ACHN (cell line): ENCODE results near the gene SLC1A3.

Source experiments
- DNase-seq: peaks from one replicate; pipeline ENCODE4 v3.0.0-alpha.2; 2015
- in situ Hi-C: cut with HindIII; loops from 2 replicates; pipeline ENCODE4 v1.10.0; 2017; ENCODE audit warnings: low sequenced_read_pairs, low pct_ligation_motif_present, low pct_unique_long_range_greater_than_20kb

SLC1A3 gene

DNA sequence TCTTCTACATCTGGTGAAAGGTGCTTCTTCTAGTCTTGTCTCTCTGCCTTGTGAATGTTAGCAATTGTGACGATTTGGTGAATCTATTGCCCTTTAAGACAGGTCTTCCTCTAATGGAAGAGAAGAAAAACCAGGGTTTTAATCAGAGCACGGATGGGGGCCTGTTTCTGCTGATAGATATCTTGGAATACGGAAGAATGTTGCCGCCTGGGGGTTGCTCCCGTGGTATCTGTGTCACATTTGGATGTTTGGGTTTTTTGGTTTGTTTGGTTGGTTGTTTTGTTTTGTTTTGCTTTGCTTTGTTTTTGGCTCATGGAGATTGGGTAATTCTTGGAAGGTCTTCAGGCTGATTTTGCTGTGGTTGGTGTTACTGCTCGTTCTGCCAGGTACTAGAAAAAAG lies 9.7 kb upstream of the SLC1A3 start:
- DNase-seq, result no peak
- in situ Hi-C loops, result no loop called here

- no peak for DNase-seq
- in situ Hi-C loops, result no loop called here
These were observed 8.4 kb upstream of the SLC1A3 start for GRCh38 chr5:36598045-36598444.

DNA sequence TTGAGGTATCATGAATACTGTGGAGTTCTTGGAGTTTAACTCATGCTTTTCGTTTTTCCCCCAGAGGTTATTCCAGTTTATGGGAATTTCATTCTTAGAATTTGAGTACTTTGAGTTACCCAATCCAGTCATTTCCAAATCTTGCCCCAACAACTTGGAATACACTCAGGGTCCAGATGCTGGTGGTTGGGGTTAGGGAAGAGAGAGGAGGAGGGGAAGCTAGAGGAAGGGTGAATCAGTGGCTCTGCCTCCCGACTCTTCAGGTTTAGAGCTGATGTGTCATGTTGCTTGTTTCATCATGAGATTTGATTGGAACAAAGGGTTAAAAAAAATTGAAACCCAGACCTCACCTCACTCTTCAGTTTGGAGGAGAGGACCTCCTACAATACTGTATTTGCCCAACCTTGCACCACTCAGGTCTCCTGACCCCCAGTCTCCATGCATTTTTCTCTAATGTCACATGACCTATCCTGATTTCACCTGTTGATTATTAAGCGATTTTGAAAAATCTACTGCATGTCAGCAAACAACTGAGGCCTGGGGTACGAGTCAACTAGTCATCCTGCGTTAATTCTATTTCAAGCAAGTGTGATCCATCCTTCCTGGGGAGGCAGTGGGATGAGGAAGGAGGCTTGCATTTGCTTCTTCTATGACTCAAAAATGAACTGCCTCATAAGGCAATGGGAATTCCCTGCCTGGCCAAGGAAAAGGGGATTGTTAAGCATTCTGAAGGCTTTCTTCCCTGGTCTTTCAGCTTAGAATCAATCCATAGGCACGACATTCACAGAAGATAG lies 6.2 kb upstream of the SLC1A3 start:
- in situ Hi-C loops, result no loop called here
- no peak for DNase-seq

- in situ Hi-C loops, result no loop called here
- DNase-seq, result no peak
These were observed 5.4 kb upstream of the SLC1A3 start for GRCh38 chr5:36600917-36601527.

- in situ Hi-C loops, result no loop called here
- peak; percentile 4 for DNase-seq
These were observed 3.6 kb upstream of the SLC1A3 start for GRCh38 chr5:36602704-36603321.

- in situ Hi-C loops, result no loop called here
- no peak for DNase-seq
These were observed 1.2 kb upstream of the SLC1A3 start for GRCh38 chr5:36605241-36605640.

GRCh38 chr5:36606036-36606427 lies 374 bp upstream of the SLC1A3 start:
- in situ Hi-C loops, result no loop called here
- no peak for DNase-seq

- in situ Hi-C loops, result no loop called here
- DNase-seq, result peak; percentile 3
These were observed 737 bp downstream of the SLC1A3 start for GRCh38 chr5:36607114-36607571.

DNA sequence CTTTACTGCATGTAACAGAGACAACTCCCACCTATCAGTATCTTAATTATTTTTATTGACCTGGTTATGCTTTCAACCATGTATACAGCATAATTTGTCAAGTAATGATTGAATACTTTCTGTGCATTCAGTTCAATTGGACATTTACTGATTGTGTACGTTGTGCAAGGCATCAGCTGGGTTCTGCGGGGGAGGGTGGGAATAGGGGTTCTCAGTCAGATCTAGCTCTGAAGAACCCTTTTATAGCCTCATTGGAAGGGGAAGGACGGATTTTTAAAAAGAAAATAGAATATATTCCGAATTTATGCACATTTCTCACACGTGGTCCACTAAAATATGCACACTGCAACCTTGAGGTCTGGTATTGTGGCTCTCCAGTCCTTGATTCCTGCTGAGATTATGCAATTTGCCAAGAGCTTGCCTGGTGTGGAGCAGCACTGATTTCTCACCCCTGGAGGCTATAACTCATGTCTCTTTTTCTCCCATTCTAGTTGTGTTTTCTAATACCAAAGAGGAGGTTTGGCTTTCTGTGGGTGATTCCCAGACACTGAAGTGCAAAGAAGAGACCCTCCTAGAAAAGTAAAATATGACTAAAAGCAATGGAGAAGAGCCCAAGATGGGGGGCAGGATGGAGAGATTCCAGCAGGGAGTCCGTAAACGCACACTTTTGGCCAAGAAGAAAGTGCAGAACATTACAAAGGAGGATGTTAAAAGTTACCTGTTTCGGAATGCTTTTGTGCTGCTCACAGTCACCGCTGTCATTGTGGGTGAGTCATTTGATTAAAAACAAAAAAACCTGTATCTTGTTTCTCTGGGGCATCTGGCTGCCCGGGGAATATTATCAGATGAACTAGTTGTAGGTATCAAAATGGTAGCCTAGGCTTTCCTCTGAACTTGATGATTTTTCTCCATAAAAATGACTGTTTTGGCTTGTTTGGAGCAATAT lies 1.7 kb downstream of the SLC1A3 start:
- in situ Hi-C loops, result no loop called here
- no peak for DNase-seq

GRCh38 chr5:36610621-36611020 lies 4.2 kb downstream of the SLC1A3 start:
- DNase-seq, result no peak
- in situ Hi-C loops, result no loop called here

GRCh38 chr5:36611520-36612274 lies 5.3 kb downstream of the SLC1A3 start:
- in situ Hi-C loops, result no loop called here
- DNase-seq, result no peak

DNA sequence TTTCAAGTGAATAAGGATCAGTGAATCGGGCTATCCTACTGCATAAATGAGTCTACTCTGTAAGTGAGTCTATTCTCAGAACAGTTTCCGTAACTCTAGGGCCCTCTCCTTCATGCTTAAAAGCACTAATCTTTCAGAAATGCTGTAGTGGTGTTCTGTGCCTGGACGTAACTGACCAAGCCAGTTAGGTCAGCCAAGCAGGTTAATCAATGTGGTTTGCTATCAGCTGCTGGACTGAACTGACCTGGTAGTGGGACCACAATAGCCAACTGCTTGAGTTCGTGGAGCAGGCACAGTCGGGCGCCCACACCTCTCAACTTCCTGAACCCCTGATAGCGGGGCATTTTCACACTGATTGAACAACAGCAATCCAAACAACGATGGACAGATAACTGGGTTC lies 6.8 kb downstream of the SLC1A3 start:
- DNase-seq, result no peak
- in situ Hi-C loops, result no loop called here

- no peak for DNase-seq
- in situ Hi-C loops, result no loop called here
These were observed 7.6 kb downstream of the SLC1A3 start for GRCh38 chr5:36613771-36614656.

DNA sequence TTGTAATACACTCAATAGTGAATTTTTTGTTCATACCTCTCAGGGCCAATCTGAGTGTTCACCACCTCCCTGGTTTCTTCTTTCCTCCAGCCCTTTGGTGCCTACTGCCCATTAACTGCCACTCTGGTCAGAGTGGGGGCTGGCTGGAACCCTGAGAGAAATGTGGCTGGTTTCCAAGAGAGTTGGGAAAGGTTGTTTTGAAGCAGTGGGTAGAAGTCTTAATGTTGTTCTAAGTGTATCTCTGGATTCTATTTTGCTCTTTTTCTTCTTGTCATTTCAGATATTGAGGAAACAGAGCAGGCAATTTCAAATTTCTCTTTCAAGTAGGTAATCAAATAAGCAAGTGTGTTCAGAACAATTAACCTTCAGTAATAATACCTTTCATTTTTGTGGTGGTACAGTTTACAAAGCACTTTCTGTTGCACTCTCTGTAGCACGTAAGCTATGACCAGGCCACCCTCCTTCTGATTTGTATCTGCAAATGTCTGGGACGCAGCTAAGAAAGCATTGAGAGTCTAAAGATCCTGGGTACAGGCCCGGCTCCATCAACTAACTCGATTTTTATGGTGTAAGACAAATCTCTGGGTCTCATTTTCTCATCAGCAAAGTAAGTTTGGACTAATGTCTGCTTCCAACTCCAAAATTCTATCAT lies 8.4 kb downstream of the SLC1A3 start:
- no peak for DNase-seq
- in situ Hi-C loops, result no loop called here

DNA sequence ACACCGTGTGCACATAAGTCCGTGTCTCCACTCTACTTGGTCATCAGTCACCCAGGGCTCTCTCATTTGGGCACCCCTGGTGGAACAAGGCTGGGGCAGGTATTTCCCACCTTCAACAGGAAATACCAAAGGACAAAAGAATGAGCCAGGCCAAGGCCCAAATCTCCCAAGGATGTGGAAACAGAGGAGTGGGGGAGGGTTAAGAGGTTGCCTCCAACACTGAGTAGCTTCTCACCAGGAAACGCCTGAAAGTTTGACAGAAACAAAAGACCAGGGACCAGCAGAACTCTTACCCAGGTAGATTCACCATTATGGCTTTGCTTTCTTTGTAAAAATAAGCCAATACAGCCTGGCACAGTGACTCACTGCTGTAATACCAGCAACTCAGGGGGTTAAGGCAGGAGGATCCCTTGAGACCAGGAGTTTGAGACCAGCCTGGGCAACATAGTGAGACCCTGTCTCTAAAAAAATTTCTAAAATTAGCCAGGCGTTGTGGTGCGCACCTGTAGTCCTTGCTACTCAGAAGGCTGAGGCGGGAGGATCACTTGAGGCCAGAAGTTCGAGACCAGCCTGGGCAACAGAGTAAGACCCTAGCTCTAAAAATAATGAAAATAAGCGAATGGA lies 12.7 kb downstream of the SLC1A3 start:
- DNase-seq, result no peak
- in situ Hi-C loops, result no loop called here

DNA sequence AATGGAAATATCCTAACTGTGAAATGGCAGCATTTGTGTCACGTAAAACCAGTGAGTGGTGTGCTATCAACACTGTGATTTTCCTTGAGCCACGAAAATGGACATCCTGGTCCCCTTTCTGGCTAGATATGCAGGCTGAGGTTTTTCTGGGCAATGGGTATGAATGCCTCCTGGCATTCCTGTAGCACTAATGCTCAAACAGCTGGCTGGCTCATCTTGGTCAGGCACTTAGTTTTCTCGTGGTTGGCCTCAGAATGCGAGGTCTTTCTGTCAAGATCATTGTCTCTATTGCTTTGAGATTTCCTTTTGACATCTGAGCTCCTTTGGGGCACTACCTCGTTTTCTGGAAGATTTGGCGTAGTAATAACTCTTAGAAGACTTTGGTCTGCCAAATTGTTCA lies 15.6 kb downstream of the SLC1A3 start:
- no peak for DNase-seq
- in situ Hi-C loops, result no loop called here
